Testis (tissue), 3 donors: ENCODE data around the gene PLA2G15. TPM values are rescaled to one million over a fixed set of nuclear protein-coding genes. Genes with fewer than 3 reads are reported as not detected.

ENCODE experiments used
- DNase-seq: peaks from one replicate; pipeline ENCODE4 v3.0.0-alpha.2; 2019
- H3K27ac ChIP-seq, 2 donors: fragments of 200-600 bp; sonication (generic); one replicate each; pipeline ENCODE4 v1.5.1; 2019
- H3K27me3 ChIP-seq: fragments of 200-600 bp; sonication (generic); one replicate; pipeline ENCODE4 v1.5.1; 2019
- H3K36me3 ChIP-seq: fragments of 200-600 bp; sonication (generic); one replicate; pipeline ENCODE4 v1.5.1; 2017; ENCODE audit warnings: low read depth; ENCODE audit errors: missing control alignments
- H3K4me1 ChIP-seq: fragments of 200-600 bp; sonication (generic); one replicate; pipeline ENCODE4 v1.5.1; 2019
- H3K4me3 ChIP-seq, 2 donors: fragments of 200-600 bp; sonication (generic); one replicate each; pipeline ENCODE4 v1.5.1; 2017 to 2019
- H3K9me3 ChIP-seq: fragments of 200-600 bp; sonication (generic); one replicate; pipeline ENCODE4 v1.5.1; 2017
- CTCF ChIP-seq, 3 experiments: fragments of 450-650 bp in 2 of 3; fragments of 200-600 bp in 1 of 3; sonication (generic) in 1 of 3; IDR thresholded peaks; one replicate each; pipeline ENCODE4 v1.5.1; 2016 to 2019; ENCODE audit warnings: antibody characterized with exemption in 3 of 3, mild to moderate bottlenecking in 2 of 3, moderate library complexity in 1 of 3
- POLR2A ChIP-seq: fragments of 450-650 bp; IDR thresholded peaks from one replicate; pipeline ENCODE4 v1.6.1; 2017; ENCODE audit warnings: antibody characterized with exemption, mild to moderate bottlenecking, moderate library complexity
- WGBS, 2 donors: methylation state at CpG; one replicate each; pipeline ENCODE4 v1.1.5; 2018; 5-methylcytosine and 5-hydroxymethylcytosine counted together
- intact Hi-C: fragments of 100-400 bp; cut with DNase I; formaldehyde crosslinking; loops from one replicate; pipeline ENCODE4 v1.15.1; 2023; ENCODE audit warnings: low total_unique reads
- microRNA-seq, 2 donors: library from miRNA; unstranded; fragments of <30 nt; microRNA quantifications; one replicate each; pipeline ENCODE4, GENCODE V29; 2016; ENCODE audit warnings: borderline number of aligned reads in 2 of 2, borderline replicate concordance in 1 of 2
- polyA plus RNA-seq: library from polyadenylated mRNA; stranded (reverse); fragments of 350-450 nt; fragmentation: Illumina TruSeq; extraction: RNeasy Lipid Tissue Mini Kit (QIAGEN cat#74804); gene quantifications from one replicate; pipeline ENCODE4 v1.2.3, GENCODE V29; 2014; ENCODE audit warnings: low read depth, low replicate concordance; ENCODE audit not compliant: insufficient read depth
- small RNA-seq, 2 donors: library from RNA; depleted of rRNA; stranded (forward); fragments of <200 nt; gene quantifications; one replicate each; pipeline ENCODE3, GENCODE V24; 2016
- total RNA-seq, 2 donors: library from RNA; depleted of rRNA; stranded (reverse); fragments of >200 nt; gene quantifications; one replicate each; pipeline ENCODE4 v1.2.3, GENCODE V29; 2016

Gene PLA2G15
- total and polyA plus RNA-seq, 3 donors from 2014 or later: 27.3 to 44.7 (median 37.2) TPM

DNA sequence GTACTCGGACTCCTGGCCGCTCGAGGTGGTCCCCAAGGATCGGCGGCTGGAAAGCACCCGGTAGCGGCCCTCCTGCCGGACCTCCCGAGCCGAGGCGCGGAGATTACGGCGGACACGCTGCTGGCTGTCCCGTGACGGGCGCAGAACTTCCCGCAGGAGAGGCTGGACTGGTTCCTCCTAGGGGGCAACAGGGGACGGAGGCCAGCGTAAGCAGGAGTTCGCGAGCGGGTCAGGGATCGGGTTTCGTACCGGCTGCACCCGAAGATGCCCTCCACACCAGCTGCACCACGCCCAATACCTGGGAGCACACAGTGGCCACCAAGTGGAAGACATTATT lies 65.2 kb downstream of the PLA2G15 start:
- no peak for DNase-seq
- Histone ChIP-seq H3K4me3 (peak overlapping the region; percentile 67 to 92), H3K36me3 (no peaks in the 10 kb centered on the region), H3K4me1 (peaks cover 7% of the 10 kb centered on the region), H3K27ac (peak overlapping the region; percentile 31 to 71), H3K9me3 (no peaks in the 10 kb centered on the region), H3K27me3 (no peaks in the 10 kb centered on the region)
- TF ChIP-seq CTCF (IDR thresholded peaks at IDR 0.05) (no peak), POLR2A (no peak)
- intact Hi-C loops: loop anchor here (5.0 kb wide), 1 partner anchor 48 kb away; the partner anchor contains the start of gene SLC7A6
- 1% methylated on average over 29 of the region's 29 CpGs; no CpG with 5 or more reads in 1 of the 2 donors for WGBS, 2 donors

Small RNA genes within 50 kb of the gene (microRNA-seq; reads per million reads assigned to microRNA genes)
- 0 reads per million in 2 donors for gene MIR6773

Small RNA genes within 50 kb of the gene (small RNA-seq; reads per million reads assigned to genes)
- gene RNU6-1262P: 0 reads per million in 2 donors

Other genes with a start within 250 kb of the PLA2G15 start
- gene DPEP2, start 245.9 kb upstream of the PLA2G15 start, total RNA-seq: 1 to 10 TPM; 2.7 to 3.0 TPM
- gene DPEP2, start 245.9 kb upstream of the PLA2G15 start, polyA plus RNA-seq: 5.9 TPM
- gene DPEP2NB, start 229.5 kb upstream of the PLA2G15 start, total RNA-seq: 1 to 10 TPM; 2.4 to 4.1 TPM
- 3.2 TPM for gene DPEP2NB, start 229.5 kb upstream of the PLA2G15 start, polyA plus RNA-seq
- 10 to 100 TPM; 19.1 to 19.9 TPM for gene DDX28, start 222.1 kb upstream of the PLA2G15 start, total RNA-seq
- gene DDX28, start 222.1 kb upstream of the PLA2G15 start, polyA plus RNA-seq: 18.6 TPM
- gene DUS2, start 222.1 kb upstream of the PLA2G15 start, total RNA-seq: 10 to 100 TPM; 24.6 to 32.4 TPM
- 62.5 TPM for gene DUS2, start 222.1 kb upstream of the PLA2G15 start, polyA plus RNA-seq
- 100 to 1,000 TPM in 1 of 2 donors, 10 to 100 TPM in 1; 94.7 to 115 TPM for gene NFATC3, start 160.0 kb upstream of the PLA2G15 start, total RNA-seq
- gene NFATC3, start 160.0 kb upstream of the PLA2G15 start, polyA plus RNA-seq: 78.0 TPM
- gene ESRP2, start 9.2 kb upstream of the PLA2G15 start, total RNA-seq: 10 to 100 TPM; 12.8 to 14.6 TPM
- 30.6 TPM for gene ESRP2, start 9.2 kb upstream of the PLA2G15 start, polyA plus RNA-seq
- gene SLC7A6, start 19.2 kb downstream of the PLA2G15 start, total RNA-seq: 10 to 100 TPM; 42.2 to 48.6 TPM
- gene SLC7A6, start 19.2 kb downstream of the PLA2G15 start, polyA plus RNA-seq: 28.6 TPM
- gene SLC7A6OS, start 65.6 kb downstream of the PLA2G15 start, total RNA-seq: 10 to 100 TPM; 24.3 to 25.8 TPM
- 14.7 TPM for gene SLC7A6OS, start 65.6 kb downstream of the PLA2G15 start, polyA plus RNA-seq
- 100 to 1,000 TPM in 1 of 2 donors, 10 to 100 TPM in 1; 99.3 to 111 TPM for gene PRMT7, start 65.6 kb downstream of the PLA2G15 start, total RNA-seq
- gene PRMT7, start 65.6 kb downstream of the PLA2G15 start, polyA plus RNA-seq: 47.9 TPM
- 10 to 100 TPM; 20.6 to 23.4 TPM for gene SMPD3, start 203.1 kb downstream of the PLA2G15 start, total RNA-seq
- gene SMPD3, start 203.1 kb downstream of the PLA2G15 start, polyA plus RNA-seq: 13.3 TPM